Neural cell (in vitro differentiated cells): ENCODE measurements around the gene MOGAT1. TPM values are rescaled to one million over a fixed set of nuclear protein-coding genes. Genes with fewer than 3 reads are reported as not detected.
"Not testable (repeated sequence)": the region's sequence is repeated elsewhere in the genome, so short reads cannot be mapped to it uniquely, and the experiment has no call there.

Source experiments
- H2AFZ ChIP-seq: fragments of 200-600, 300-800 bp; sonication (generic), shearing (Covaris generic); 2 replicates; pipeline ENCODE4 v1.6.0; 2014; ENCODE audit warnings: low read depth, mild to moderate bottlenecking, antibody characterized with exemption, low read length, moderate library complexity
- H3F3A ChIP-seq: fragments of 200-600 bp; shearing (Covaris generic); 2 replicates; pipeline ENCODE4 v1.6.1; 2016; ENCODE audit warnings: mild to moderate bottlenecking, moderate library complexity, mixed read lengths, antibody characterized with exemption, low read length; ENCODE audit not compliant: insufficient read depth, poor library complexity, severe bottlenecking
- H3K27ac ChIP-seq: fragments of 200-600, 300-800 bp; sonication (generic), shearing (Covaris generic); 2 replicates; pipeline ENCODE4 v1.5.1; 2014; ENCODE audit warnings: mild to moderate bottlenecking, low read length, moderate library complexity
- H3K27me3 ChIP-seq: fragments of 300-800, 200-600 bp; sonication (generic), shearing (Covaris generic); 2 replicates; pipeline ENCODE4 v1.6.0; 2014; ENCODE audit warnings: mild to moderate bottlenecking, low read depth, low read length, moderate library complexity; ENCODE audit not compliant: insufficient read depth
- H3K36me3 ChIP-seq: fragments of 300-800, 200-600 bp; sonication (generic), shearing (Covaris generic); 2 replicates; pipeline ENCODE4 v1.5.1; 2014; ENCODE audit warnings: mild to moderate bottlenecking, antibody characterized with exemption, low read length, moderate library complexity; ENCODE audit not compliant: insufficient read depth
- H3K4me2 ChIP-seq: fragments of 300-800, 200-600 bp; sonication (generic), shearing (Covaris generic); 2 replicates; pipeline ENCODE4 v1.6.0; 2014; ENCODE audit warnings: mild to moderate bottlenecking, low read length
- H3K4me3 ChIP-seq: fragments of 300-800, 200-600 bp; sonication (generic), shearing (Covaris generic); 2 replicates; pipeline ENCODE4 v1.5.1; 2014; ENCODE audit warnings: mild to moderate bottlenecking, low read length, moderate library complexity
- H3K79me2 ChIP-seq: fragments of 200-600 bp; shearing (Covaris generic); replicated peaks from 2 replicates; pipeline ENCODE4 v1.6.0; 2014; ENCODE audit warnings: mild to moderate bottlenecking, low read length, moderate library complexity; ENCODE audit not compliant: insufficient read depth
- H3K9ac ChIP-seq: fragments of 300-800, 200-600 bp; sonication (generic), shearing (Covaris generic); 2 replicates; pipeline ENCODE4 v1.6.1; 2016; ENCODE audit warnings: mild to moderate bottlenecking, low read length, mixed read lengths
- H3K9me2 ChIP-seq: fragments of 200-600 bp; shearing (Covaris generic); 2 replicates; pipeline ENCODE4 v1.6.1; 2016; ENCODE audit warnings: mild to moderate bottlenecking, low read length, mixed read lengths; ENCODE audit not compliant: insufficient read depth
- H3K9me3 ChIP-seq: fragments of 200-600, 300-800 bp; sonication (generic), shearing (Covaris generic); 2 replicates; pipeline ENCODE4 v1.6.1; 2016; ENCODE audit warnings: mild to moderate bottlenecking, mixed run types, low read length, moderate library complexity, mixed read lengths
- H4K20me1 ChIP-seq: fragments of 200-600 bp; shearing (Covaris generic); 2 replicates; pipeline ENCODE4 v1.6.1; 2016; ENCODE audit warnings: mild to moderate bottlenecking, mixed run types; ENCODE audit not compliant: insufficient read depth
- EP300 ChIP-seq: fragments of 450-650 bp; conservative IDR thresholded peaks from 2 replicates; pipeline ENCODE4 v1.6.1; 2014; ENCODE audit warnings: antibody characterized with exemption, mild to moderate bottlenecking, moderate library complexity; ENCODE audit not compliant: poor library complexity, severe bottlenecking
- EZH2 ChIP-seq: fragments of 200-600, 300-800 bp; shearing (Covaris generic), sonication (generic); IDR thresholded peaks from 2 replicates; pipeline ENCODE4 v1.6.1; 2014; ENCODE audit warnings: antibody characterized with exemption, low read length, borderline replicate concordance, mild to moderate bottlenecking; ENCODE audit not compliant: insufficient read depth, poor library complexity, severe bottlenecking
- MXI1 ChIP-seq: fragments of 450-650 bp; conservative IDR thresholded peaks from 2 replicates; pipeline ENCODE4 v1.6.1; 2014; ENCODE audit warnings: antibody characterized with exemption, mild to moderate bottlenecking; ENCODE audit not compliant: poor library complexity, severe bottlenecking
- POLR2AphosphoS5 ChIP-seq: IDR thresholded peaks from 2 replicates; pipeline ENCODE4 v1.6.1; 2012
- RAD21 ChIP-seq: fragments of 450-650 bp; conservative IDR thresholded peaks from 2 replicates; pipeline ENCODE4 v1.6.1; 2014; ENCODE audit warnings: antibody characterized with exemption, mild to moderate bottlenecking, moderate library complexity
- SMC3 ChIP-seq: fragments of 450-650 bp; conservative IDR thresholded peaks from 2 replicates; pipeline ENCODE4 v1.6.1; 2014; ENCODE audit warnings: antibody characterized with exemption, mild to moderate bottlenecking, moderate library complexity; ENCODE audit not compliant: poor library complexity
- TAF1 ChIP-seq: IDR thresholded peaks from 2 replicates; pipeline ENCODE4 v1.6.1; 2012; ENCODE audit warnings: low read depth
- polyA plus RNA-seq: library from polyadenylated mRNA; depleted of rRNA; stranded (reverse); fragments of >200 nt; gene quantifications from 2 replicates; pipeline ENCODE4 v1.2.3, GENCODE V29; 2014
- TF ChIP-seq, protein P1 (sequence below): IDR thresholded peaks from 2 replicates; pipeline ENCODE4 v1.6.1; 2012; ENCODE audit warnings: borderline replicate concordance
- TF ChIP-seq, protein P2 (sequence below): fragments of 450-650 bp; IDR thresholded peaks from 2 replicates; pipeline ENCODE4 v1.5.1; 2014; ENCODE audit warnings: antibody characterized with exemption, mild to moderate bottlenecking, moderate library complexity; ENCODE audit not compliant: poor library complexity, severe bottlenecking

The MOGAT1 gene
- polyA plus RNA-seq, 1 donor from 2014 or later = not detected

DNA sequence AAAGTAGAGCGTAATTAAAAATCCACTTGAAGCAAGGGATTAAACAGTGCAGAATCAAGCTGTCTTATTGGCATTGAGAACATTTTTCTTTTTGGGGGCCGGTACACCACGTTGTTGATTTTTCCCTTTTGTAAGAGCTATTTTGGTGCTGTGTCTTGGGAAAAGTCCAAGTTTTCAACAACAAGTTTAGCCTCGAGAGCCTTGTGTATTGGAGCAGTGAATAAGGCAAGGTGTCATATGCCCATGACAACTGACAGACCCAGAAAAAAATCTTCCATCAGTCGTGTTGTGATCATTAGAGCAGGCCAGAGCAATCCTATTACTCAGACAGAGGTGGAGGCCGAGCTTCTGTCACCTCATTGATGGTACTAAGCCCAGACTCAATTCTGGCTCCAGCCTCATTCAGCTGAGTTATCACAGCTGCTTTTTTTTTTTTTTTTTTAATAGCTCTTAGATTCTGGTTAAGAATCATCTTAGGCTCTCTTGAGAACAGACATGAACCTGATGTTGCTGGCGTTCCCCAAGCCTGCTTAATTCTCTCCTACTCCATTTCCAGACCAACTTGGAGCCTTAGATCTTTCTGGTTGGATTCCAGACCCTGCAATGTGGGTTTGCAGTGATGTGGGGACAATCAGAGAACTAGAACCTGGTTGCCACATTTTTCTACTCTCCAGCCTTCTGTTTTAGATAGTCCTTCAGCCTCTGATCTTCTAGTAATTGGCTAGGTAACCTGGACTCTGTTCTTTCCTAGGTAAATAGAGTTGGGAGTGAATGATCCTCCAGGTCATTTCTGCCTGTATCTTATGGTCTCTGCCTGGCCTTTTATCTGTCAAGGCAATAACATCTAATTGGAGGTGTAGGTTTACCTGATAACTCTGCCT lies 43.1 kb downstream of the MOGAT1 start:
- no peaks in the 10 kb centered on the region for H3K79me2 ChIP-seq
- H4K20me1 ChIP-seq = no peaks in the 10 kb centered on the region
- no peak overlapping the region for H3K27ac ChIP-seq
- H3K9me3 ChIP-seq = no peaks in the 10 kb centered on the region
- H3K27me3 ChIP-seq = no peaks in the 10 kb centered on the region
- no peaks in the 10 kb centered on the region for H3K36me3 ChIP-seq
- no peaks in the 10 kb centered on the region for H3K9me2 ChIP-seq
- H2AFZ ChIP-seq = no peak overlapping the region
- no peak overlapping the region for H3K4me2 ChIP-seq
- H3K9ac ChIP-seq = no peak overlapping the region
- H3F3A ChIP-seq = no peaks in the 10 kb centered on the region
- H3K4me3 ChIP-seq = no peak overlapping the region
- TF ChIP-seq EP300 = no peak
- TF ChIP-seq SMC3 = no peak
- TF ChIP-seq MXI1 = no peak
- TF ChIP-seq, protein P1, sequence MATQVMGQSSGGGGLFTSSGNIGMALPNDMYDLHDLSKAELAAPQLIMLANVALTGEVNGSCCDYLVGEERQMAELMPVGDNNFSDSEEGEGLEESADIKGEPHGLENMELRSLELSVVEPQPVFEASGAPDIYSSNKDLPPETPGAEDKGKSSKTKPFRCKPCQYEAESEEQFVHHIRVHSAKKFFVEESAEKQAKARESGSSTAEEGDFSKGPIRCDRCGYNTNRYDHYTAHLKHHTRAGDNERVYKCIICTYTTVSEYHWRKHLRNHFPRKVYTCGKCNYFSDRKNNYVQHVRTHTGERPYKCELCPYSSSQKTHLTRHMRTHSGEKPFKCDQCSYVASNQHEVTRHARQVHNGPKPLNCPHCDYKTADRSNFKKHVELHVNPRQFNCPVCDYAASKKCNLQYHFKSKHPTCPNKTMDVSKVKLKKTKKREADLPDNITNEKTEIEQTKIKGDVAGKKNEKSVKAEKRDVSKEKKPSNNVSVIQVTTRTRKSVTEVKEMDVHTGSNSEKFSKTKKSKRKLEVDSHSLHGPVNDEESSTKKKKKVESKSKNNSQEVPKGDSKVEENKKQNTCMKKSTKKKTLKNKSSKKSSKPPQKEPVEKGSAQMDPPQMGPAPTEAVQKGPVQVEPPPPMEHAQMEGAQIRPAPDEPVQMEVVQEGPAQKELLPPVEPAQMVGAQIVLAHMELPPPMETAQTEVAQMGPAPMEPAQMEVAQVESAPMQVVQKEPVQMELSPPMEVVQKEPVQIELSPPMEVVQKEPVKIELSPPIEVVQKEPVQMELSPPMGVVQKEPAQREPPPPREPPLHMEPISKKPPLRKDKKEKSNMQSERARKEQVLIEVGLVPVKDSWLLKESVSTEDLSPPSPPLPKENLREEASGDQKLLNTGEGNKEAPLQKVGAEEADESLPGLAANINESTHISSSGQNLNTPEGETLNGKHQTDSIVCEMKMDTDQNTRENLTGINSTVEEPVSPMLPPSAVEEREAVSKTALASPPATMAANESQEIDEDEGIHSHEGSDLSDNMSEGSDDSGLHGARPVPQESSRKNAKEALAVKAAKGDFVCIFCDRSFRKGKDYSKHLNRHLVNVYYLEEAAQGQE = no peak
- no peak for TF ChIP-seq POLR2AphosphoS5
- no peak for TF ChIP-seq RAD21
- TF ChIP-seq TAF1 = no peak
- TF ChIP-seq EZH2 = no peak
- TF ChIP-seq, protein P2, sequence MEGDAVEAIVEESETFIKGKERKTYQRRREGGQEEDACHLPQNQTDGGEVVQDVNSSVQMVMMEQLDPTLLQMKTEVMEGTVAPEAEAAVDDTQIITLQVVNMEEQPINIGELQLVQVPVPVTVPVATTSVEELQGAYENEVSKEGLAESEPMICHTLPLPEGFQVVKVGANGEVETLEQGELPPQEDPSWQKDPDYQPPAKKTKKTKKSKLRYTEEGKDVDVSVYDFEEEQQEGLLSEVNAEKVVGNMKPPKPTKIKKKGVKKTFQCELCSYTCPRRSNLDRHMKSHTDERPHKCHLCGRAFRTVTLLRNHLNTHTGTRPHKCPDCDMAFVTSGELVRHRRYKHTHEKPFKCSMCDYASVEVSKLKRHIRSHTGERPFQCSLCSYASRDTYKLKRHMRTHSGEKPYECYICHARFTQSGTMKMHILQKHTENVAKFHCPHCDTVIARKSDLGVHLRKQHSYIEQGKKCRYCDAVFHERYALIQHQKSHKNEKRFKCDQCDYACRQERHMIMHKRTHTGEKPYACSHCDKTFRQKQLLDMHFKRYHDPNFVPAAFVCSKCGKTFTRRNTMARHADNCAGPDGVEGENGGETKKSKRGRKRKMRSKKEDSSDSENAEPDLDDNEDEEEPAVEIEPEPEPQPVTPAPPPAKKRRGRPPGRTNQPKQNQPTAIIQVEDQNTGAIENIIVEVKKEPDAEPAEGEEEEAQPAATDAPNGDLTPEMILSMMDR = no peak

DNA sequence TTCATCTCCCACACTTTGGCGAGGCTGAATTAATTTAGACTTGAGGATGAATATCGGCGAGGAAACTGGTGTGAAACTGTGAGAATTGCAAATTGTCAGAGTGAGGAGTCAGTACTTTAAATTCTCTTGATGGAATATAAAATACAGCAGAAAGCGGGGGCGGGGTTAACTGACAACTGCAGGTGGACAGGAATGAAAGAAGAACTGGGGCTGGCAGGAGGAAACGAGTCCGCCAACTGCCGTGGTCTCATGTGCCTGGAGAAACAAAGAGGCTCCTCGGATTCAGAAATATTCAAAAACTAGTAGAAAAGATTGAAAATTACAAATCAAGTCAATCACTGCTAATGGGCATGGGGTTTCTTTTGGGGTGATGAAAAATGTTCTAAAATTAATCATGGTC lies 44.3 kb downstream of the MOGAT1 start:
- Histone ChIP-seq H3K9me2 (no peaks in the 10 kb centered on the region), H3K79me2 (no peaks in the 10 kb centered on the region), H3K9me3 (no peaks in the 10 kb centered on the region), H3K9ac (no peak overlapping the region), H3K4me2 (no peak overlapping the region), H3K27ac (no peak overlapping the region), H2AFZ (no peak overlapping the region), H3K4me3 (no peak overlapping the region), H3K36me3 (no peaks in the 10 kb centered on the region), H4K20me1 (no peaks in the 10 kb centered on the region), H3K27me3 (no peaks in the 10 kb centered on the region), H3F3A (no peaks in the 10 kb centered on the region)
- TF ChIP-seq TAF1 (no peak), RAD21 (no peak), EZH2 (no peak), SMC3 (no peak), POLR2AphosphoS5 (no peak), EP300 (no peak)

DNA sequence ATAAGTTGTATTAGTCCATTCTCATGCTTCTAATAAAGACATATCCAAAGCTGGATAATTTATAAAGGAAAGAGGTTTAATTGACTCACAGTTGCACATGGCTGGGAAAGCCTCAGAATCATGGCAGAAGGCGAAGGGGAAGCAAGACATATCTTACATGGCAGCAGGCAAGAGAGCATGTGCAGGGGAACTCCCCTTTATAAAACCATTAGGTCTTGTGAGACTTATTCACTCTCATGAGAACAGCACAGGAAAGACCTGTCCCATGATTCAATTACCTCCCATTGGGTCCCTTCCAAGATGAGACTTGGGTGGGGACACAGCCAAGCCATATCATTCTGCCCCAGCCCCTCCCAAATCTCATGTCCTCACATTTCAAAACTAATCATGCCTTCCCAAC lies 48.3 kb downstream of the MOGAT1 start:
- H3K9ac ChIP-seq, H3K9me2 ChIP-seq, H4K20me1 ChIP-seq, H2AFZ ChIP-seq, H3K36me3 ChIP-seq, H3K27me3 ChIP-seq, H3K4me3 ChIP-seq, H3K27ac ChIP-seq, H3K9me3 ChIP-seq, H3K4me2 ChIP-seq, H3K79me2 ChIP-seq, H3F3A ChIP-seq: not testable (repeated sequence)

DNA sequence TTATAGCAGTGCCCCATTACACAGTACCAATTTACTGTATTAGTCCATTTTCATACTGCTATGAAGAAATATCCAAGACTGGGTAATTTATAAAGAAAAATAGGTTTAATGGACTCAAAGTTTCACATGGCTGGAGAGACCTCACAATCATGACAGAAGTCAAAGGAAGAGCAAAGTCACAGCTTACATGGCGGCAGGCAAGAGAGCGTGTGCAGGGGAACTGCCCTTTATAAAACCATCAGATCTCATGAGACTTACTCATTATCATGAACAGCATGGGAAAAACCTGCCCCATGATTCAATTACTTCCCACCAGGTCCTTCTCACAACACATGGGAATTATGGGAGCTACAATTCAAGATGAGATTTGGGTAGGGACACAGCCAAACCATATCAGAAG lies 50.1 kb downstream of the MOGAT1 start:
- not testable (repeated sequence) for H3K4me2 ChIP-seq, H3K36me3 ChIP-seq

More for the DNA sequence above, 50.1 kb downstream of the MOGAT1 start:
- H3K27ac ChIP-seq, H3K79me2 ChIP-seq, H3K9me3 ChIP-seq, H2AFZ ChIP-seq, H3F3A ChIP-seq, H3K4me3 ChIP-seq, H3K9me2 ChIP-seq, H3K27me3 ChIP-seq, H4K20me1 ChIP-seq, H3K9ac ChIP-seq: not testable (repeated sequence)
